ENCODE measurements around the gene CAMSAP2.

CAMSAP2 gene

GRCh38 chr1:200867018-200867811 lies 128.5 kb downstream of the CAMSAP2 start:
- DNase-seq (ENCODE audit: low read depth), result peak; percentile 86
- TF ChIP-seq CTCF (IDR thresholded peaks at IDR 0.05; ENCODE audit: insufficient read depth, low read depth, low read length, missing control alignments), result no peak
- peak overlapping the region; percentile 4 for H3K4me3 ChIP-seq (ENCODE audit: low read depth, low read length)

GRCh38 chr1:200869376-200869752 lies 130.7 kb downstream of the CAMSAP2 start:
- H3K4me3 ChIP-seq (ENCODE audit: low read depth, low read length), result peak overlapping the region; percentile 44
- peak; percentile 39 for DNase-seq (ENCODE audit: low read depth)
- TF ChIP-seq CTCF (IDR thresholded peaks at IDR 0.05; ENCODE audit: insufficient read depth, low read depth, low read length, missing control alignments), result no peak

- H3K4me3 ChIP-seq (ENCODE audit: low read depth, low read length), result peak overlapping the region; percentile 44
- no peak for TF ChIP-seq CTCF (IDR thresholded peaks at IDR 0.05; ENCODE audit: insufficient read depth, low read depth, low read length, missing control alignments)
- peak; percentile 92 for DNase-seq (ENCODE audit: low read depth)
Observed at GRCh38 chr1:200869753-200870391, 131.2 kb downstream of the CAMSAP2 start.

- no peak for TF ChIP-seq CTCF (IDR thresholded peaks at IDR 0.05; ENCODE audit: insufficient read depth, low read depth, low read length, missing control alignments)
- DNase-seq (ENCODE audit: low read depth), result no peak
- no peak within 1 kb of the TSS for H3K4me3 ChIP-seq (ENCODE audit: low read depth, low read length)
Observed at GRCh38 chr1:200872446-200873115, 133.9 kb downstream of the CAMSAP2 start, which contains the start of gene GPR25. Gene GPR25 (plus strand): TSS chr1:200872981. CDS start chr1:200873038, 57 bp downstream.

- DNase-seq (ENCODE audit: low read depth), result no peak
- no peak overlapping the region for H3K4me3 ChIP-seq (ENCODE audit: low read depth, low read length)
- no peak for TF ChIP-seq CTCF (IDR thresholded peaks at IDR 0.05; ENCODE audit: insufficient read depth, low read depth, low read length, missing control alignments)
Observed at GRCh38 chr1:200873116-200873670, 134.5 kb downstream of the CAMSAP2 start.

- DNase-seq (ENCODE audit: low read depth), result no peak
- no peak overlapping the region for H3K4me3 ChIP-seq (ENCODE audit: low read depth, low read length)
- TF ChIP-seq CTCF (IDR thresholded peaks at IDR 0.05; ENCODE audit: insufficient read depth, low read depth, low read length, missing control alignments), result no peak
Observed at GRCh38 chr1:200873671-200874397, 135.1 kb downstream of the CAMSAP2 start.

Data from GM12865 (cell line).